Bronchial epithelial cell (primary cell): Measurements from ENCODE around the gene EGFLAM. TPM values are rescaled to one million over a fixed set of nuclear protein-coding genes. Genes with fewer than 3 reads are reported as not detected.
A peak's percentile ranks its signal among the peaks of the same experiment; 100 is the strongest.

Source experiments
- DNase-seq: peaks from one replicate; pipeline ENCODE4 v3.0.0-alpha.2; 2010; ENCODE audit warnings: low read depth
- FAIRE-seq: peaks from 2 replicates; lab custom pipeline; 2011; peaks lifted over from hg19 to GRCh38; lab: Jason Lieb, UNC
- H3K27me3 ChIP-seq: 2 replicates; pipeline ENCODE4 v1.5.1; 2011; ENCODE audit warnings: low read length; ENCODE audit not compliant: control insufficient read depth, insufficient read depth
- H3K36me3 ChIP-seq: 2 replicates; pipeline ENCODE4 v1.5.1; 2011; ENCODE audit warnings: low read length; ENCODE audit not compliant: control insufficient read depth, insufficient read depth
- H3K4me3 ChIP-seq: 2 replicates; pipeline ENCODE4 v1.5.1; 2011; ENCODE audit warnings: mild to moderate bottlenecking, low read depth, low read length, control low read depth
- total RNA-seq: library from RNA; depleted of rRNA; stranded (reverse); fragments of >200 nt; gene quantifications from 2 replicates; pipeline ENCODE4 v1.2.1, GENCODE V29; 2014
- TF ChIP-seq, protein P1 (sequence below): IDR thresholded peaks from 2 replicates; pipeline ENCODE4 v1.5.1; 2011; ENCODE audit warnings: mild to moderate bottlenecking, moderate library complexity, low read length, control low read depth, inconsistent platforms; ENCODE audit not compliant: insufficient read depth, severe bottlenecking

EGFLAM gene
- total RNA-seq, 1 donor from 2014 or later, result 0.53 TPM

DNA sequence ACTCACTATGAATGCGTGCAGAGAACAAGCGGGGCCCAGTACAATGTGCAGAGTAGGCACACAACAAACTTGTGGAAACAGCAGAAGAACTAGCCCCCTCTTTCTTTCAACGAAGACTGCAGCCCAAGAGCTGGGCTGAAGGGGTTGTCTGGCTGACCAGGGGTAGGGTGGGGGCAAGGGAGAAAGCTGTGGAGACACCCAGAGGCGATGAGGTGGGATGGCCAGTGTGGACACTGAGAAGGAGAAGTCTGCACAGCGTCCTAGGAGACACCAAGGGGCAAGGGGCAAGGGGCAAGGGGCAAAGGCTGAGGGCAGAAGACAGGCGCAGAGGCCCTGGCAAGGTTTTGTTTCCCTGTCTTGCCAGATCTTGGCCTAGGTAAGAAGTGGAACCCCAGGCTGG, 235.8 kb downstream of the EGFLAM start:
- Histone ChIP-seq H3K4me3 (no peak overlapping the region), H3K27me3 (no peaks in the 10 kb centered on the region), H3K36me3 (no peaks in the 10 kb centered on the region)
- TF ChIP-seq, protein P1, sequence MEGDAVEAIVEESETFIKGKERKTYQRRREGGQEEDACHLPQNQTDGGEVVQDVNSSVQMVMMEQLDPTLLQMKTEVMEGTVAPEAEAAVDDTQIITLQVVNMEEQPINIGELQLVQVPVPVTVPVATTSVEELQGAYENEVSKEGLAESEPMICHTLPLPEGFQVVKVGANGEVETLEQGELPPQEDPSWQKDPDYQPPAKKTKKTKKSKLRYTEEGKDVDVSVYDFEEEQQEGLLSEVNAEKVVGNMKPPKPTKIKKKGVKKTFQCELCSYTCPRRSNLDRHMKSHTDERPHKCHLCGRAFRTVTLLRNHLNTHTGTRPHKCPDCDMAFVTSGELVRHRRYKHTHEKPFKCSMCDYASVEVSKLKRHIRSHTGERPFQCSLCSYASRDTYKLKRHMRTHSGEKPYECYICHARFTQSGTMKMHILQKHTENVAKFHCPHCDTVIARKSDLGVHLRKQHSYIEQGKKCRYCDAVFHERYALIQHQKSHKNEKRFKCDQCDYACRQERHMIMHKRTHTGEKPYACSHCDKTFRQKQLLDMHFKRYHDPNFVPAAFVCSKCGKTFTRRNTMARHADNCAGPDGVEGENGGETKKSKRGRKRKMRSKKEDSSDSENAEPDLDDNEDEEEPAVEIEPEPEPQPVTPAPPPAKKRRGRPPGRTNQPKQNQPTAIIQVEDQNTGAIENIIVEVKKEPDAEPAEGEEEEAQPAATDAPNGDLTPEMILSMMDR, result no peak
- FAIRE-seq (no peak), DNase-seq (no peak)

DNA sequence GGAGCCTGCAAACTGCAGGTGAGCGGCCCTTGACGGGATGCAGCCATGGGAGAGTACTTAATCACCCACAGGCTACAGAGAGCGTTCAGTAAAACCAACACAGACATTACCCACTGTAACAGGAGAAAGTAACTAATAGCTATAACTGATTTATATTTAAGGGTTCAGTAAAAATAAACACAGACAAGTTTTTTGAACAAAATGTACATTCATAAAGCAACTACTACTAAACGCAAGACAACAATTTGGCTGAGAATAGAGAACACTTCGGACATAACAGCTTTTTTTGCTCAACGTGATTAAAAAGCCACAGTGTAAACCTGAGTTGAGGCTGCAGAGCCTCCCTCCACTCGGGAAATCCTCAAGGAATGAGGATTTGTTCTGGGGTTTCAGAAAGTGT, 236.4 kb downstream of the EGFLAM start:
- FAIRE-seq (no peak), DNase-seq (no peak)
- H3K4me3 ChIP-seq, result no peak overlapping the region
- H3K27me3 ChIP-seq, result no peaks in the 10 kb centered on the region
- TF ChIP-seq, protein P1, result no peak
- H3K36me3 ChIP-seq, result no peaks in the 10 kb centered on the region

GRCh38 chr5:38497946-38498345, 239.6 kb downstream of the EGFLAM start:
- H3K4me3 ChIP-seq, result no peak overlapping the region
- peak; percentile 6 for DNase-seq

DNA sequence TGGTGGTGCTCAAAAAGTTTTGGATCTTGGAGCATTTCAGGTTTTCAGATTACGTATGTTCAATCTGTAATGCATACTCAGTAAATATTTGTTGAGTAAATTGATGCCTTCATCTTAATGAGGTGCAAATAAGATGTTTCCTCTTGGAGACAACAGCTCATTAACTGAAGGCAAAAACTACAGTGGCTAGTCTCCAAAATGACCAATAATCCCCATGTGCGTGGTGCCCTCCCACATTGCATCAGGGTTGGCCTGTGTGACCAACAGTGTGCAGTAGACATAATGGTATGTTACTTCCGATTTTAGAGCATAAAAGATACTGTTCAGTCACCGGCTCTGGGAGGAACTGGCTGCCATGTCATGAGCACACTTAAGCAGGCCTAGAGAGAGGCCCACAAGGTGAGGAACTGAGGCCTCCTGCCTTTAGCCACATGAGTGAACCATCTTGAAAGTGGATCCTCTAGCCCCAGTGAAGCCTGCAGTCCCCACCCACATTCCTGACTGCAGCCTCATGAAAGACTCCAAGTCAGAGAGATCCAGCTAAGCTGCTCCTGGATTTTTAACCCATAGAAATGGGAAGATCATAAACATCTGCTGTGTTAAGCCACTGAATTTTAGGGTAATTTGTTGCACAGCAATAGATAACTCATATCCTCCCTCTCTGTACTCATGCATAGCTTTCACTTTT, 242.4 kb downstream of the EGFLAM start:
- TF ChIP-seq, protein P1, result no peak
- H3K36me3 ChIP-seq, result no peaks in the 10 kb centered on the region
- FAIRE-seq, result no peak
- no peaks in the 10 kb centered on the region for H3K27me3 ChIP-seq
- peak; percentile 46 for DNase-seq
- H3K4me3 ChIP-seq, result no peak overlapping the region

More at GRCh38 chr5:38497946-38498345, 239.6 kb downstream of the EGFLAM start:
- Histone ChIP-seq H3K27me3 (no peaks in the 10 kb centered on the region), H3K36me3 (no peaks in the 10 kb centered on the region)
- TF ChIP-seq, protein P1, result no peak
- FAIRE-seq, result no peak

- FAIRE-seq (no peak), DNase-seq (no peak)
- Histone ChIP-seq H3K36me3 (no peaks in the 10 kb centered on the region), H3K4me3 (no peak overlapping the region), H3K27me3 (no peaks in the 10 kb centered on the region)
- TF ChIP-seq, protein P1, result no peak
Observed at GRCh38 chr5:38506302-38506701, 247.9 kb downstream of the EGFLAM start.

- Histone ChIP-seq H3K4me3 (no peak overlapping the region), H3K36me3 (no peaks in the 10 kb centered on the region), H3K27me3 (no peaks in the 10 kb centered on the region)
- TF ChIP-seq, protein P1, result no peak
- no peak for FAIRE-seq
- DNase-seq, result peak; percentile 75
Observed at GRCh38 chr5:38509185-38509584, 250.8 kb downstream of the EGFLAM start.
